GM12878 (cell line): ENCODE data around the gene TUT4.

Experiments used
- ASH2L ChIP-seq: fragments of 300-600, 200-600 bp; sonication (generic); IDR thresholded peaks from 2 replicates; pipeline ENCODE4 v1.6.1; 2017; ENCODE audit warnings: low read depth, mild to moderate bottlenecking, borderline replicate concordance
- CHD2 ChIP-seq: IDR thresholded peaks from 2 replicates; pipeline ENCODE4 v1.6.1; 2011; ENCODE audit warnings: low read depth, low read length, improper control_type of control experiment, borderline replicate concordance
- CTCF ChIP-seq, 3 experiments: IDR thresholded peaks in 2 of 3; conservative IDR thresholded peaks in 1 of 3; 2 replicates each; pipeline ENCODE4 v1.5.1; 2011; ENCODE audit warnings: low read depth in 3 of 3, low read length in 3 of 3, mild to moderate bottlenecking in 3 of 3, control low read depth in 2 of 3, moderate library complexity in 2 of 3, inconsistent platforms in 1 of 3, mixed read lengths in 1 of 3; ENCODE audit not compliant: control insufficient read depth in 2 of 3, insufficient read depth in 1 of 3; ENCODE audit errors: extremely low read depth in 1 of 3
- EZH2 ChIP-seq: IDR thresholded peaks from 2 replicates; pipeline ENCODE4 v1.6.1; 2012; ENCODE audit warnings: low read depth, mild to moderate bottlenecking, control low read depth, inconsistent platforms, low read length, borderline replicate concordance; ENCODE audit not compliant: control insufficient read depth
- POLR2A ChIP-seq: IDR thresholded peaks from 2 replicates; pipeline ENCODE4 v1.6.1; 2011; ENCODE audit warnings: low read depth, mild to moderate bottlenecking, low read length
- POLR2AphosphoS5 ChIP-seq: IDR thresholded peaks from 2 replicates; pipeline ENCODE4 v1.6.1; 2011; ENCODE audit warnings: mild to moderate bottlenecking, low read length, inconsistent platforms
- RFX5 ChIP-seq: IDR thresholded peaks from 2 replicates; pipeline ENCODE4 v1.6.1; 2011; ENCODE audit warnings: low read depth, low read length, improper control_type of control experiment
- SIN3A ChIP-seq: IDR thresholded peaks from 2 replicates; pipeline ENCODE4 v1.6.1; 2012; ENCODE audit warnings: low read depth, low read length, improper control_type of control experiment
- SMAD1 ChIP-seq: fragments of 450-650 bp; IDR thresholded peaks from 2 replicates; pipeline ENCODE4 v1.6.1; 2018; ENCODE audit warnings: mild to moderate bottlenecking, low read depth; ENCODE audit not compliant: partially characterized antibody
- YY1 ChIP-seq: IDR thresholded peaks from 2 replicates; pipeline ENCODE4 v1.6.1; 2011; ENCODE audit warnings: low read depth, mild to moderate bottlenecking, low read length
- TF ChIP-seq, protein P1 (sequence below): IDR thresholded peaks from 2 replicates; pipeline ENCODE4 v1.6.1; 2012; ENCODE audit warnings: mild to moderate bottlenecking, low read depth, low read length

DNA sequence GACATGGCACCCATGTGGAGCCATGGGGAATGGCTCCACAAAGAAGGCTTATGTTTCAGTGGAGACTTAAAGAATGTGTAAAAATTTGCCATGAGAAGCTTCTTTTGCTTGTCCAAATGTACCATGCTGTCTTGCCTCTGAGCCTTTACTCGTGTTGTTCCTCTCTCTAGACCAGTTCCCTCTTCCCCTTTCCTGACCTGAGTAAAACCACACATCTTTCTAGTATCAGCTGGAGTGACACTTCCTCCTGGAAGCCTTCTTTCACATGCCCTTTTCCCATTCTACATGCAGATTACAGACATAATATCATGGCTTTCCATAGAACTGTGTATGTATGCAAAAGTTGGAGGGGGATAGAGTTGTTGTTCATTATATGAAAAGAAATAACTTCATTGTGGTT, 35.6 kb upstream of the TUT4 start:
- TF ChIP-seq RFX5, result no peak
- TF ChIP-seq CTCF (IDR thresholded peaks at IDR 0.05 in 2 of 3, conservative IDR thresholded peaks at IDR 0.05 in 1 of 3; ENCODE audit: control insufficient read depth in 2 of 3, extremely low read depth in 1 of 3, insufficient read depth in 1 of 3, low read depth in 3 of 3, low read length in 3 of 3), result no peak
- TF ChIP-seq SIN3A, result no peak
- TF ChIP-seq SMAD1, result no peak
- TF ChIP-seq POLR2A, result no peak
- TF ChIP-seq, protein P1, sequence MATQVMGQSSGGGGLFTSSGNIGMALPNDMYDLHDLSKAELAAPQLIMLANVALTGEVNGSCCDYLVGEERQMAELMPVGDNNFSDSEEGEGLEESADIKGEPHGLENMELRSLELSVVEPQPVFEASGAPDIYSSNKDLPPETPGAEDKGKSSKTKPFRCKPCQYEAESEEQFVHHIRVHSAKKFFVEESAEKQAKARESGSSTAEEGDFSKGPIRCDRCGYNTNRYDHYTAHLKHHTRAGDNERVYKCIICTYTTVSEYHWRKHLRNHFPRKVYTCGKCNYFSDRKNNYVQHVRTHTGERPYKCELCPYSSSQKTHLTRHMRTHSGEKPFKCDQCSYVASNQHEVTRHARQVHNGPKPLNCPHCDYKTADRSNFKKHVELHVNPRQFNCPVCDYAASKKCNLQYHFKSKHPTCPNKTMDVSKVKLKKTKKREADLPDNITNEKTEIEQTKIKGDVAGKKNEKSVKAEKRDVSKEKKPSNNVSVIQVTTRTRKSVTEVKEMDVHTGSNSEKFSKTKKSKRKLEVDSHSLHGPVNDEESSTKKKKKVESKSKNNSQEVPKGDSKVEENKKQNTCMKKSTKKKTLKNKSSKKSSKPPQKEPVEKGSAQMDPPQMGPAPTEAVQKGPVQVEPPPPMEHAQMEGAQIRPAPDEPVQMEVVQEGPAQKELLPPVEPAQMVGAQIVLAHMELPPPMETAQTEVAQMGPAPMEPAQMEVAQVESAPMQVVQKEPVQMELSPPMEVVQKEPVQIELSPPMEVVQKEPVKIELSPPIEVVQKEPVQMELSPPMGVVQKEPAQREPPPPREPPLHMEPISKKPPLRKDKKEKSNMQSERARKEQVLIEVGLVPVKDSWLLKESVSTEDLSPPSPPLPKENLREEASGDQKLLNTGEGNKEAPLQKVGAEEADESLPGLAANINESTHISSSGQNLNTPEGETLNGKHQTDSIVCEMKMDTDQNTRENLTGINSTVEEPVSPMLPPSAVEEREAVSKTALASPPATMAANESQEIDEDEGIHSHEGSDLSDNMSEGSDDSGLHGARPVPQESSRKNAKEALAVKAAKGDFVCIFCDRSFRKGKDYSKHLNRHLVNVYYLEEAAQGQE, result no peak
- TF ChIP-seq EZH2, result no peak
- no peak for TF ChIP-seq CHD2
- TF ChIP-seq YY1, result no peak
- TF ChIP-seq ASH2L, result no peak
- no peak for TF ChIP-seq POLR2AphosphoS5
